ENCODE measurements around the gene AP2S1.
"Not testable (repeated sequence)": the region's sequence is repeated elsewhere in the genome, so short reads cannot be mapped to it uniquely, and the experiment has no call there.

The AP2S1 gene

DNA sequence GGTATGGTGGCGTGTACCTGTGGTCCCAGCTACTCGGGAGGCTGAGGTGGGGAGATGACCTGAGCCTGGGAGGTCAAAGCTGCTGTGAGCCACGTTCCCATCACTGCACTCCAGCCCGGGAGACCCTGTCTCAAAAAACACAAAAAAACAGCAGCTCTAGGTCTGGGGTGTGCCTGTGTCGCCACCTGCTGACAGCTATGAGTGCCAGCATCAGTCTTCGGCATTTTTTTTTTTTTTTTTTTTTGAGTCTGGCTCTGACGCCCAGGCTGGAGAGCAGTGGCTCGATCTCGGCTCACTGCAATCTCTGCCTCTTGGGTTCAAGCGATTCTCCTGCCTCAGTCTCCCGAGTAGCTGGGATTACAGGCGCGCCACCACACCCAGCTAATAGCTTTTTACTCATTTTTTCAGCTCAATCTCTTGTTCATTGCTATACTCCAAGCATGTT, 10.1 kb downstream of the AP2S1 start:
- DNase-seq: no peak

DNA sequence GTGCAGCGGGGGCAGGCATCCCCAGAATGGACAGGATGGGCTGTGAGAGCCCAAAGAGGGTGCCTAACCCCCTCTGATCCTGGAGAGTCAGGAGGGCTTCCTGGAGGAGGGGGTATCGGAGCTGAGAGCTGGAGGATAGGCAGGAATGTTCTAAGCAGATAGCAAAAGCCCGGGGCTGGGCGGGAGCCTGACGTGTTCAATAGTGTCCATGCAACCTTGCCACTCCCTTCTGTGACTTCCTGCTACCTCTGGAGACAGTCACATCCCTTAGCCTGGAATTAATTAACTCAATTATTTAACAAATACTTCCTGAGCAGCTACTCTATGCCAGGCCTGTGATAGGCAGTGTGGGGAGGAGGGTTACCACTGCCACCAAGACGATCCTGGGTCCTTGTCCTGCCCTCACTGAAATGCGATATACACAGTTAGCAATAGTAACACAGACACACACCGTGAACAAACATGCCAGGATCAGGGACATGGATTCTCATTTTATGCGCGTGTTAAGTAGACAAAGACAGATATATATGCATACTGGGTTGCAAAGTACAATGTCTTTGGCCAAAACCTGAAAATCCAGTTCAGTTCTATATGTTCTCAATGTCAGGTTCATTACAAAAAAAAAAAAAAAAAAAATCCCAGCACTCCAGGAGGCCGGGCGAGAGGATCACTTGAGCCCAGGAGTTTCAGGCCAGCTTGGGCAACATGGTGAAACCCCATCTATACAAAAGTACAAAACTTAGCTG, 10.7 kb downstream of the AP2S1 start:
- no peak for DNase-seq

DNA sequence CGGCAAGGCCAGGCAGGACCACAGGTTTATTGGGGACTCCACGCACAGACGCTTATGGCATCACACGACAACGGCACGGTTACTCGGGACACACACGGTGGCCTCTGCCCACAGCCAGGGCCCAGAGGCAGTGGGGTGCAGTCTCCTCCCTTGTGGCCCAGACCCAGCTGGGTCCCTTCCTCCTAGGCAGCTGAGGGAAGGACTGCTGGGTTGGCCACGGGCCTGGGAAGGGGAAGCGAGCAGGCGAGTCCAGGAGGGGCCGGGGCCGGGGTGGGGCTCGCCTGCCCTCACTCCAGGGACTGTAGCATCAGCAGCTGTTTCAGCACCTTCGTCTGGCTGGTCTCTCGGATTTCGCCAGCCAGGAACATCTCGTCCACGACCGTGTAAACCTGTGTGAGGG, 12.5 kb downstream of the AP2S1 start:
- DNase-seq: no peak

DNA sequence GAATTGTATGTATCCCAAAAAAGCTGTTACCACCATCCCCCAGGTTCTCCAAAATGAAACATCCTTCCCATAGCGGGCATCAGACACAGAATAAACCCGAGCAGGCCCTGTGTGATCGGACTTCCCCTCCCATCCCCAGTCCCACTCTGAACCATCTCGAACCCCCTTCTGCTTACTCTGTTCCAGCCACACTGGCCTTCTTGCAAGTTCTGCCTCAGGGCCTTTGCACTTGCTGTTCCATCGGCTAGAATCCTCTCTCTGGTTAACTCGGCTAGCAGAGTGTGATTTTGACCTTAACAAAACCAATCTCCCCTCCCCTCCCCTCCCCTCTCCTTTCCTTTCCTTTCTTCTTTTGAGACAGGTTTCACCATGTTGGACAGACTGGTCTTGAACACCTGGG, 15.7 kb downstream of the AP2S1 start:
- DNase-seq: no peak

DNA sequence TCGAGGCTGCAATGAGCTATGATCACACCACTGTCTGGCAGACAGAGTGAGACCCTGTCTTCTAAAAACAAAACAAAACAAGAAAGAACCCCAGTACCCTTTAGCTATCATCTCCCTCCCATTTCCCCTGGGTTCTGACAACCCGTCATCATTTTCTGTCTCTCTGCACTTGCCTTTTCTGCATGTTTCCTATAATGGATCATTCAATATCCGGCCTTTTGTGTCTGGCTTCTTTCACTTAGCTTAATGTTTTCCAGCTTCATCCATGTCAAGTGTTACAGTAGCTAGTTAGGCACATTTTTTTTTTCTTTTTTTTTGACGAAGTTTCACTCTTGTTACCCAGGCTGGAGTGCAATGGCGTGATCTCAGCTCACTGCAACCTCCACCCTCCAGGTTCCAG, 16.5 kb downstream of the AP2S1 start:
- no peak for DNase-seq

DNA sequence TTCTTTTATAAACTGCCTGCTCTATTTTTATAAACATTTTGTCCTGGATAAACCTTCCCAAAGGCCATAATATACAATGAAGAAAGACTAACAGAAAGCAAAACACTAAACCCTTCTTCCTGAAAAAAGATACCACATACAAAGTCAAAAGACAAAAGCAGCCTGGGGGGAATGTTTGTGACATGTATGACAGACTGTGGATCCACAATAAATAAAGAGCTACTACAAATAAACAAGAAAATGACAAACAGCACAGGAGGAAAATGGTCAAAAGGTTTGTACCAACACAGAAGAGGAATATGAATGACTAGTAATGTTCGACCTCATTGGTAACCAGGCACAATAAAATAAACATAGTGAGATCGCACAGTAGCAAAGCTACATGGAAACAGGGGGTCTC, 19.8 kb downstream of the AP2S1 start:
- DNase-seq: no peak

DNA sequence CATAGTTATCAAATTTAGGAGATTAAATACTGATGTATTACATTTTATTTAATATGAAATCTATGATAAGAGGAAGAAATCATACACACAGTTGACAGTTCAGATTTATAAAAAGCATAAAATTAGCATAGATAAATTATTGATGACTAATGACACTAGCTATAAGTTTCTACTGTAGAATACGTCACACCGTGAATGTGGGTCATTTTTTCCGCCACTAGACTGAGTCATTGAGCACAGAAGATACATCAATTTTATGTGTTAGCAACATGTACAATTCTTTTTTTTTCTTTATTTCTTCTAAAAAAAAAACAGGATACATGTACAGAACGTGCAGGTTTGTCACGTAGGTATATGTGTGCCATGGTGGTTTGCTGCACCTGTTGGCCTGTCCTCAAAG, 22.2 kb downstream of the AP2S1 start:
- DNase-seq: no peak

DNA sequence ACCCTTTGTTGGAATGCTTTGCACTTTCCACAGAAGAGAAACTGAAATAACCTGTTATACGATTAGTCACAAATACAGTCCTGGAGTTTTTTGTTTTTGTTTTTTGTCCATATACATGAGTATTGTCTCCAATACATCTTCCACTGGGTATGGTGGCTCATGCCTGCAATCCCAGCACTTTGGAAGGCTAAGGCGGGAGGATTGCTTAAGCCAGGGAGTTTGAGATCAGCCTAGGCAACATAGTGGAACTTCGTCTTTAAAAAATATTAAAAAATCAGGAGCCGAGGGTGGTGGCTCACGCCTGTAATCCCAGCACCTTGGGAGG, 25.0 kb downstream of the AP2S1 start:
- DNase-seq: no peak

DNA sequence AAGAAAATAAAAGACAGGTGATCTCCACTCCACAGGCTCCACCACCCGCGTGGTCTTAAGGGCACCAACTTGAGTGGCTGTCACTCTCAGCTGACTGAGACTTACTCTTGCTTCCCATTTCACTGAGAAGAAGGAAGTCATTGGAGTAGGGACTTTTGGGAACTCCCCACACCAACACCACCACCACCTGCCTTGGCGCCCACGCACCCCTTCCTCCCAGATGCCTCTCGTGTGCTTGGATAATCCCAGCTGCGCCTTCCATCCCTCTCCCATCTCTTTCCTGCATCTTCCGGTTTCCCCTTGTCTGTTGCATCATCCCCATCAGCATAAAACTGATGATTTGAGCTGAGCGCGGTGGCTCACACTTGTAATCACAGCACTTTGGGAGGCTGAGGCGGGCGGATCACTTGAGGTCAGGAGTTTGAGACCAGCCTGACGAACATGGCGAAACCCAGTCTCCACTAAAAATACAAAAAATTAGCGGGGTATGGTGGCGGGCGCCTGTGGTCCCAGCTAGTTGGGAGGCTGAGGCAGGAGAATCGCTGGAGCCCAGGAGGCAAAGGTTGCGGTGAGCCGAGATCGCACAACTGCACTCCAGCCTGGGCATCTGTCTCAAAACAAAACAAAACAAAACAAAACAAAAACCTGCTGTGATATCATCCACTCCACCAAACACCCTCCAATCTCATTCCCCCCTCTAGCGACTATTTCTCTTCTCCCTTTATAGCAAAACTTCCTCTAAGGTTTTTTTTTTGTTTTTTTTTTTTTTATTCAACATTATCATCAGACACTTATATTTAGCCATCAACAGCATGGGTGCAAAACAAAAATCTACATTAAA, 25.5 kb downstream of the AP2S1 start:
- DNase-seq: no peak

DNA sequence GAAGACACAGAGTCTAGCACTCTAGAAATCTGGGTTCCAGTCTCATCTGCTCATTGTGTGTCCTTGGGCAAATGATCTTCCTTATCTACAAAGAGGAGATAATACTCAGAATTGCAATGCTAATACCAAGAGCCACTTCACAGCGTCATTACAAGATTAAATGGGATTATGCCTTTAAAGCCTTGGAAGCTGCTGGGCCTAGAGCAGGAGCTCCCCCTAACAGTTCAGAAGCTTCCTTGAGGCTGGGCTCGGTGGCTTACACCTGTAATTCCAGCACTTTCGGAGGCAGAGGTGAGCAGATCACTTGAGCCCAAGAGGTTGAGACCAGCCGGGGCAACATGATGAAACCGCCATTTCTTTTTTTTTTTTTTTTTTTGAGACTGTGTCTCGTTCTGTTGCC, 27.6 kb downstream of the AP2S1 start:
- DNase-seq: no peak

DNA sequence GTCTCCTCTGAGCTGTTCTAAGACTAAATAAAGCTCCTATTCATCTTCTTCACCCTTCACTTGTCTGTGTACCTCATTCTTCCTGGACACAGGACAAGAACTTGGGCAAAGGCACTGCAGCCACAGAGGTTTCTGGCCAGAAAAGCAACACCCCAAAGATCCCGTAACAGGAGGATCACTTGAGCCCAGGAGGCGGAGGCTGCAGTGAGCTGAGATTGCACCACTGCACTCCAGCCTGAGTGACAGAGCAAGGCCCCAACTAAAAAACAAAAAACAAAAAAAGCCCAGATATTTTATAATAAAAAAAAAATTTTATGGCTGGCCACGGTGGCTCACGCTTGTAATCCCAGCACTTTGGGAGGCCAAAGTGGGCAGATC, 28.2 kb downstream of the AP2S1 start:
- DNase-seq: not testable (repeated sequence)

DNA sequence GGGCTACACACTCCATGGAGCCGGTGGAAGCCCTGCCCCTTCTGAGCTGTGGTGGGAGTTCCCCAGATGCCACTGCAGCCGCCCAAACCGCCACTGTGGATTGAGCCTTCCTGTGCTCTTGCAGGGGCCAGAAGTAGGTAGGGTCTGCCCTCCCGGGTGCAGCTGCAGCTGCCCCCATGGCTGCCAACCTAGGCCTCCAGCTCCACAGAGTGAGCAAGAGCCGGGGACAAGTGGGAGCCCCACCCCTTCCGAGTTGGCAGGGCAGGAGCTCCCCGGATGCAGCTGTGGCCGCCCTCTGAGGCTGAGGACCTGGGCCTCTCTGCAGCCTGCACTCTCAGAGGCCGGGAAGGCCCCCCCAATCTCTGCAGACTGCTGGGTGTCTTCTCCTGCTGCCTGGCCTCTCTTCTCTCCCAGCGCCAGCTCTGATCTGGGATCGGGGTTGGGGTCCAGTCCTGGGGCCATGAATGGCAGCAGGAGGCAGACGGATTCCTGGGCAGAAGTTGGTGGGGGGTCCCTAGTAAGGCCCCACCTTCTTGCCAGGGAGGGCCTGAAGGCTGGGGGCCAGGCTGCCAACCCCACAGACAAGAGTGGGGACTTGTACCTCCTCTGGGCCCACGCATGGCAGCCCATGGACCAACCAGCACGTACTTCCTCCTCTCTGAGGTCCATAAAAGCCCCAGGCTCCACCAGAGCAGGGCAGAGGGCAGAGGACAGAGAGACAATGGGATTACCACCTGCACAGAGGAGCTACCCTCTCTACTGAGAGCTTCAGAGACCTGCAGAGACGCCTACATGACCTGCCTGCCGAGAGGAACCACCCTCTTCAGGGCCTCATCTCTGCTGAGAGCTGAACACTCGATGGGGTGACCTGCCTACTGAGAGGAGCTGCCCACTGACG, 28.9 kb downstream of the AP2S1 start:
- no peak for DNase-seq

DNA sequence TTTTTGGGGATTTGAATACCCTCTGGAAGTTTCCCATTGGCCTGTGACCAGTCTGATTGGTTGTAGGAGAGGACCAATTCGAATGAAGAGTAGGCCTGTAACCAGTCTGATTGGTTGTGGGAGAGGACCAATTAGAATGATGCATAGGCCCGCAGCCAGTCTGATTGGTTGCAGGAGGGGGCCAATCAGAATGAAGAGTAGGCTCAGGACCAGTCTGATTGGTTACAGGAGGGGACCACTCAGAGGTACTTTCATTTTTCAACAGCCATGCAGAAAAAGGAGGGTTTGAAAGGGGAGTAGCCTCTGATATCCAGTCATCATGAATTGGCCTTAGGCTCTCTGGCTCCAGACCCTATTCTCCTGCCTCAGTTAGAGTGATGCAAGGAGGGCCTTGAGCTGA, 31.8 kb downstream of the AP2S1 start:
- DNase-seq: no peak

DNA sequence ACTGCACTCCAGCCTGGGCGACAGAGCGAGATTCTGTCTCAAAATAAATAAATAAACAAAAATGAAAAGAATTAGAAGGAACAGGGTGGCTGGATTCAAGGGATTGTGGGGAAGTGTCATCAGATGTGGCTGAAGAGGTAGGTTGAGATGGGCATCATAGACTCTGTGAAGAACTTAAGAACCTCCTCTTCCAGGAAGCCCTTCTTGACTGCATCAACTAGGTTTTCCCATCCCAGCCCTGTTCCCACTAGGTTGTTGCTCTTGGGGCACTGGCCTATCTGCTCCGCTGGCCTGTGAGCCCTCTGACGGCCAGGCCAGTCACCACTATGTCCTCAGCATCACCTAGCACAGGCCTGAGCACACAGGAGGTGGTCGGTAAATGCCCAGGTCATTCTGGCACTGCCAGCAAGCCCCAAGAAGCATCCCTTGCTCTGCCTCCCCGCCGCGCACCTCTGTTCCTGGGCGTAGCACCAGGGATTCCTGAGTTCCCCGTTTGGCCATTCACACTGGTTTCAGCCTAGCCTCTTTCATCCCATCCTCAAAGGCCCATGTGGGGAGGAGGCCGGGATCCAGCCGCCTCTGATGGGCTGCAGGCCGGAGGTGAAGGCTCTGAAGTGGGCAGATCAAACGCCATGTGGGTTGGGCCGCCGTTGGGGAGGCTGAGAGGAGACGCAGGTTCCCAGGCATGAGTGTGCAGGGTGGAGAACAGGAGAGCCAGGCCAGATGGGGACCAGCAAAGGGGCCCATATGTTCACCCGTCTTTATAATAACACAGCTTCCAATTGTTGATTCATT, 34.6 kb downstream of the AP2S1 start:
- no peak for DNase-seq

DNA sequence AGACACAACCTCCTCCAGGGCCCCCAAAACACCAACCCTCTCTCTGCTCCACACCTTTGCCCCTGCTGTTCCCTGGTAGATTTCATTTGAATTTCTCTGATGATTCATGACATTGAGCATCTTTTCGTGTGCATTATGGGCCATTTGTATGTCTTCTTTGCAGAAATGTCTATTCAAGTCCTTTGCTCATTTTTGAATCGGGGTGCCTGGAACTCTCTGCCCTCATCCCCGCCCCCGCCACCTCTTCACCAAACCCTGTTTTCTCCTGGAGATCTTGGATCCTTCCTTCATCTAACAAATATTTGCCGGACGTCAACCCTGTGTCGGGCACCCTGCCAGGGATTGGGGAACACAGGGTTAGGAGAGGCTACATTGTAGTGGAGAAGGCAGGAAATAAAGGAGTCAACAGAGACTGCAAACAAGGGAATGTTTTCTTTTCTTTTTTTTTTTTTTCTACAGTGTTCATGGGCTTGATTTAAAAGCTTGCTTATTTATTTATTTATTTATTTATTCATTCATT, 36.7 kb downstream of the AP2S1 start:
- no peak for DNase-seq

DNA sequence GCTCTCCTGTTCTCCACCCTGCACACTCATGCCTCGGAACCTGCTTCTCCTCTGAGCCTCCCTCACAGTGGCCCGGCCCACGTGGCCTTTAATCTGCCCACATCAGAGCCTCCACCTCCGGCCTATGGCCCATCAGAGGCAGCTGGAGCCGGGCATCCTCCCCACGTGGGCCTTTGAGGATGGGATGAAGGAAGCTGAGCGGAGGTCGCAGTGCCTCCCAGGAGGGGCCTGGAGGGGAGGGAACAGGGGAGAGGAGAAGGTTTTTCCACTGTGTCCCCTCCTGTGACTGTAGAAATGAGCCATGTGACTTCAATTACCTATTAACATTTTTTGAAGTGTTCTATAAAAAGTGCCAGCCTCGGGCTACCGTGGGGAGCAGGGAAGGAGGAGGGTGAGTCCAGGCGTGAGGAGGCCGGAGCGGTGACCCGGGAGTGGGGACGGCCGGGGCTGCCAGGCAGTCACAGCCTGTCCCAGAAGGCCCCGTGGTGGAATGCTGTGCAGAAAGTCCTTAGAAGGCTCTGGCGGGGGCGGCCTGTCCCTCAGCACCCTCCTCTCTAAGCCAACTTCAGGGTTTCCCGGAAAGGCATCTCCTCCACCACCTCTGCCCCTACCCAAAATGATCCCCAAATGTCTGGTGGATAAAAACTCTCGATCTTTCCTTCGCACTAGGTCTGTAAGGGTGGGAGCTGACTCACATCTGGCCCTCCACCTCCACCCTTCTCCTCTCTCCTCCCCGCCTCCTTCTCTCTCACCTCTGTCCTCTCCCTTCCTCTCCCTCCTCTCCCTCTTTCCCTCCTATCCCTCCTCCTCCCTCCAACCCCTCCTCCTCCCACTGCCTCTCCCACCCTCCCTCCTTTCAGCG, 37.4 kb downstream of the AP2S1 start:
- no peak for DNase-seq

DNA sequence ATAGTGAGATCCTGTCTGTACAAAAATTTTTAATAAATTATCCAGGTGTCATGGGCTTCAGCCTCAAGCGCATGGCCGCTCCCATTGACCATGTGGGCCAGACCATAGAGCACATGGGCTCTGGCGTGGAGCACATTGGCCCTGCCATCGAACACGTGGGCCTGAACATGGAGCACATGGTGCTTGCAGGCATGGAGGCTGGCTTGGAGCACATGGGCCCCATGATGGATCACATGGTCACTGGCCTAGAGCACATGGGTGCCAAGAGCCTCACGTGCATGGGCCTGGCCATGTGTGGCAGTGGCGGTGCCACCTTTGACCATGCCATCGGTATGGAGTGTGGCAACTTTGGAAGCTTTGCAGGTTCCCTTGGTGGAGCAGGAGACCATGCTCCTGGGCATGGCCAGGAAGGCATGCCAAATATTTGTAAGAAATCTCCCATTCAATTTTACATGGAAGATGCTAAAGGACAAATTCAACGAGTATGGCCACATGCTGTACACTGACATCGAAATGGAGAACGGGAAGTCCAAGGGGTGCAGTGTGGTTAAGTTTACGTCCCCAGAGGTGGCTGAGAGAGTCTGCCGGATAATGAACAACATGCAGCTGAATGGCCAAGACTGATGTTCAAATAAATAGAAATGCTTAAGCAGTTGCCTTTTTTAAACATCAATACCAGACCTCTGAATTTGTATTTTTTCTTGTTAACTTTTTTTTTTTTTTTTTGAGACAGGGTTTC, 40.9 kb downstream of the AP2S1 start:
- no peak for DNase-seq

DNA sequence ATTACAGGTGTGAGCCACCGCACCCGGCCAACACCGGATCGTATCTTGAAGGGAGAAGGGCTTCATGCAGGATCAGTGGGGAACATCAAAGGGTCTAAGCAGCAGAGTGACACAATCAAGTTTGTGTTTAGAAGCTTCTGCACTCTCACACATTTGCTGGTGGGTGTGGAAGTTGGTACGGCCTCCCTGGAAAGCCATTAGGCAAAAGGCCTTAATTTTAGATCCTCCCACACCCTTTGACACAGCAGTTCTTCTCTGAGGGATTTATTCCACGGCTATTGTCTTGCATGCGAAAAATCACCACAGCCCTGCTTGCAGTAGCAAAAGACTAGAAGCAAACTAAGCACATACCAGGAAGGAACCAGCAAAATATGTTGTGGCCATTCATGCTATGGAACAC, 44.0 kb downstream of the AP2S1 start:
- DNase-seq: no peak

DNA sequence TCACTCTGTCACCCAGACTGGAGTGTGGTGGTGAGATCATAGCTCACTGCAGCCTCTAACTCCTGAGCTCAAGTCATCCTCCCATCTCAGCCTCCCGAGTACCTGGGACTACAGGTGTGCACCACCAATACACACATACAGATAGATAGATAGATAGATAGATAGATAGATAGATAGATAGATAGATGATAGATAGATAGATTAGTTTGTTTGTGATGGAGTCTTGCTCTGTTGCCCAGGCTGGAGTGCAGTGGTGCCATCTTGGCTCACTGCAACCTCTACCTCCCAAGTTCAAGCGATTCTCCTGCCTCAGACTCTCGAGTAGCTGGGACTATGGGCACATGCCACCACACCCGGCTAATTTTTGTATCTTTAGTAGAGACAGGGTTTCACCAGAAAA, 46.2 kb downstream of the AP2S1 start:
- DNase-seq: not testable (repeated sequence)

DNA sequence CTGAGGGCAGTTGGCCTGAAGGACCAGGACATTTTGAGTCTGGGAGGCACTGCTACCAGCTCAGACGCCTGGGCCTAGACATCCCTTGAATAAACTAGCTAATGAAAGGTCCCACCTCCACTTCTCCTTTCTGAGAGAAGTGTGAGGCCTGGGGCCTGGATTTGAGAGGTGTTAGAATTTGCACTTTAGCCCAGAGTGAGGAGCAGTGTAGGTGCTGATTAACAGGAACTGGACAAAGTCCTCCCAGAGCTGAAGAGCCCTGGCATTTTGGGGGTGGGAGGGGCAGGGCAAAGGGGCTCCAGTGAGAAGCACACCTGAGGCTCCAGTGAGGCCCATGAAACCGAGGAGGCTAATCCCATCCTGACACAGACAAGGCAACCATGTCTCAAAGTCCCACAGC, 47.1 kb downstream of the AP2S1 start:
- no peak for DNase-seq

DNA sequence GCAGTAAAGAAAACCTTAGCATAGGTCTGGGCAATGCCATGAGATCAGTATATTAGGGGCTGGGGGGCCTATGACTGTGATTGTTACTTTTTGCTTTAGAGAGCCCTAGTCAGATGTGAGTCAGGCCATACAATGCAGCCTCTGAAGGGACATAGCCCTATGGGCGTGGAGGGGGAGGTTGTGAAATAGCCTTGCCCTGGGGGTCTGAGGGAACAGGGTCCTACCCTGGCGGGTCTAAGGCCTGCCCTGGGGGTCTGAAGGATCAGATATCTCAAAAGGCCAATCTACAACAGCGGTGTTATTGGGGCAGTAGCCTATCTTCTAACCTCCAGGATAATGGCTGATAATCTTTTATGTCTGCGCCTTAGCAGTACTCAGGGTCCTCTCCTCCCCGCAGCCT, 48.5 kb downstream of the AP2S1 start:
- DNase-seq: no peak
